ENCODE data around the gene CCDC68.

GRCh38 chr18:54984908-54985307 lies 25.6 kb upstream of the CCDC68 start:
- TF ChIP-seq CTCF (conservative IDR thresholded peaks at IDR 0.05; ENCODE audit: low read length): no peak
- TF ChIP-seq EZH2phosphoT487 (IDR thresholded peaks at IDR 0.05; ENCODE audit: borderline replicate concordance): no peak

Data from Loucy (cell line).